HepG2 (cell line): ENCODE data around the gene TMC8. TPM values are rescaled to one million over a fixed set of nuclear protein-coding genes. Genes with fewer than 3 reads are reported as not detected.

ENCODE experiments used
- ADNP ChIP-seq: sonication (generic); formaldehyde crosslinking; IDR thresholded peaks from 2 replicates; pipeline ENCODE4 v1.4.0; 2020; ENCODE audit warnings: missing genetic modification reagents
- AGO2 ChIP-seq: fragments of 200-400 bp; formaldehyde crosslinking; optimal IDR thresholded peaks from 2 replicates; pipeline ENCODE3; 2017; ENCODE audit warnings: mild to moderate bottlenecking, low read depth, low read length, moderate library complexity
- ARNT ChIP-seq: fragments of 450-650 bp; IDR thresholded peaks from 2 replicates; pipeline ENCODE4 v1.6.1; 2017
- BCL6 ChIP-seq: IDR thresholded peaks from 2 replicates; pipeline ENCODE4 v1.6.1; 2016; ENCODE audit warnings: missing genetic modification reagents, missing compliant biosample characterization
- CEBPG ChIP-seq: IDR thresholded peaks from 2 replicates; pipeline ENCODE4 v1.6.1; 2016
- DMAP1 ChIP-seq: IDR thresholded peaks from 2 replicates; pipeline ENCODE4 v1.6.1; 2016
- DNMT3B ChIP-seq: conservative IDR thresholded peaks from 2 replicates; pipeline ENCODE4 v1.6.1; 2016; ENCODE audit warnings: missing biosample characterization, control low read depth
- FOSL2 ChIP-seq: sonication (generic); formaldehyde crosslinking; IDR thresholded peaks from 2 replicates; pipeline ENCODE4 v1.4.0; 2020; ENCODE audit warnings: missing genetic modification reagents
- ISL2 ChIP-seq: sonication (generic); formaldehyde crosslinking; IDR thresholded peaks from 2 replicates; pipeline ENCODE4 v1.5.0; 2020; ENCODE audit warnings: missing genetic modification reagents
- KAT7 ChIP-seq: IDR thresholded peaks from 2 replicates; pipeline ENCODE4 v1.6.1; 2018; ENCODE audit warnings: borderline replicate concordance, missing compliant biosample characterization
- KDM3A ChIP-seq: IDR thresholded peaks from 2 replicates; pipeline ENCODE4 v1.6.1; 2018; ENCODE audit warnings: low read depth, missing compliant biosample characterization
- MAFF ChIP-seq: IDR thresholded peaks from 2 replicates; pipeline ENCODE4 v1.6.1; 2011; ENCODE audit warnings: low read depth, low read length, improper control_type of control experiment
- MLLT10 ChIP-seq: sonication (generic); formaldehyde crosslinking; IDR thresholded peaks from 2 replicates; pipeline ENCODE4 v1.4.0; 2020; ENCODE audit warnings: missing genetic modification reagents
- RAD21 ChIP-seq: fragments of 450-650 bp; formaldehyde crosslinking; IDR thresholded peaks from 2 replicates; pipeline ENCODE4 v1.5.0; 2020; ENCODE audit warnings: mild to moderate bottlenecking
- RFXAP ChIP-seq: sonication (generic); formaldehyde crosslinking; IDR thresholded peaks from 2 replicates; pipeline ENCODE4 v1.4.0; 2020; ENCODE audit warnings: missing genetic modification reagents, borderline replicate concordance
- SALL2 ChIP-seq: sonication (generic); formaldehyde crosslinking; IDR thresholded peaks from 2 replicates; pipeline ENCODE4 v1.8.1; 2023; ENCODE audit warnings: mild to moderate bottlenecking, missing genetic modification reagents, inconsistent platforms
- SATB2 ChIP-seq: sonication (generic); formaldehyde crosslinking; IDR thresholded peaks from 2 replicates; pipeline ENCODE4 v1.5.0; 2020; ENCODE audit warnings: missing genetic modification reagents
- SMYD3 ChIP-seq: sonication (generic); formaldehyde crosslinking; IDR thresholded peaks from 2 replicates; pipeline ENCODE4 v1.8.1; 2023; ENCODE audit warnings: mild to moderate bottlenecking, missing genetic modification reagents
- TP53 ChIP-seq: sonication (generic); formaldehyde crosslinking; conservative IDR thresholded peaks from 2 replicates; pipeline ENCODE4 v1.4.0; 2020; ENCODE audit warnings: missing genetic modification reagents
- ZFP36L2 ChIP-seq: sonication (generic); formaldehyde crosslinking; IDR thresholded peaks from 2 replicates; pipeline ENCODE4 v1.4.0; 2020; ENCODE audit warnings: missing genetic modification reagents
- ZNF224 ChIP-seq: sonication (generic); formaldehyde crosslinking; IDR thresholded peaks from 2 replicates; pipeline ENCODE4 v1.5.0; 2020; ENCODE audit warnings: mild to moderate bottlenecking, missing genetic modification reagents
- ZNF274 ChIP-seq: sonication (generic); formaldehyde crosslinking; IDR thresholded peaks from 2 replicates; pipeline ENCODE4 v1.5.1; 2020; ENCODE audit warnings: mild to moderate bottlenecking, missing genetic modification reagents
- ZNF562 ChIP-seq: sonication (generic); formaldehyde crosslinking; IDR thresholded peaks from 2 replicates; pipeline ENCODE4 v1.8.0; 2022; ENCODE audit warnings: missing genetic modification reagents, borderline replicate concordance
- ZNF720 ChIP-seq: sonication (generic); formaldehyde crosslinking; IDR thresholded peaks from 2 replicates; pipeline ENCODE4 v1.4.0; 2020; ENCODE audit warnings: missing genetic modification reagents
- ZSCAN22 ChIP-seq: sonication (generic); formaldehyde crosslinking; IDR thresholded peaks from 2 replicates; pipeline ENCODE4 v1.4.0; 2020; ENCODE audit warnings: mild to moderate bottlenecking, missing genetic modification reagents
- polyA plus RNA-seq, 8 experiments: library from polyadenylated mRNA; depleted of rRNA in 3 of 8; stranded (reverse) in 7 of 8; unstranded in 1 of 8; fragments of >200 nt; fragmentation: Illumina TruSeq in 4 of 8; extraction: Trizol in 4 of 8; gene quantifications; 2 replicates each; pipeline versions ENCODE4 v1.2.1 to v1.2.3, GENCODE V29; 2011 to 2016; ENCODE audit warnings: low read depth in 4 of 8, missing spikeins in 1 of 8, mixed read lengths in 1 of 8; ENCODE audit not compliant: insufficient read depth in 1 of 8
- total RNA-seq, 5 experiments: library from RNA; depleted of rRNA; stranded (reverse); fragments of >200 nt; fragmentation: Illumina TruSeq; extraction: Trizol; gene quantifications; 2 replicates each; pipeline ENCODE4 v1.2.3, GENCODE V29; 2016; ENCODE audit warnings: low read depth in 1 of 5
- TF ChIP-seq, protein P1 (sequence below): sonication (generic); formaldehyde crosslinking; IDR thresholded peaks from 2 replicates; pipeline ENCODE4 v1.8.0; 2022; ENCODE audit warnings: mild to moderate bottlenecking, missing genetic modification reagents; ENCODE audit not compliant: insufficient replicate concordance
- TF ChIP-seq, protein P2 (sequence below): sonication (generic); formaldehyde crosslinking; IDR thresholded peaks from 2 replicates; pipeline ENCODE4 v1.4.0; 2020; ENCODE audit warnings: missing genetic modification reagents
- TF ChIP-seq, protein P3 (sequence below): sonication (generic); formaldehyde crosslinking; conservative IDR thresholded peaks from 2 replicates; pipeline ENCODE4 v1.5.0; 2020; ENCODE audit warnings: missing genetic modification reagents
- TF ChIP-seq, protein P4 (sequence below): sonication (generic); formaldehyde crosslinking; IDR thresholded peaks from 2 replicates; pipeline ENCODE4 v1.8.1; 2023; ENCODE audit warnings: mild to moderate bottlenecking, missing genetic modification reagents, borderline replicate concordance

TMC8 gene
- total and polyA plus RNA-seq, 2 of the 13 experiments (the other 11 are each of a cell fraction or from before 2014, with no cell fraction given), result 0.53 to 7.8 TPM

DNA sequence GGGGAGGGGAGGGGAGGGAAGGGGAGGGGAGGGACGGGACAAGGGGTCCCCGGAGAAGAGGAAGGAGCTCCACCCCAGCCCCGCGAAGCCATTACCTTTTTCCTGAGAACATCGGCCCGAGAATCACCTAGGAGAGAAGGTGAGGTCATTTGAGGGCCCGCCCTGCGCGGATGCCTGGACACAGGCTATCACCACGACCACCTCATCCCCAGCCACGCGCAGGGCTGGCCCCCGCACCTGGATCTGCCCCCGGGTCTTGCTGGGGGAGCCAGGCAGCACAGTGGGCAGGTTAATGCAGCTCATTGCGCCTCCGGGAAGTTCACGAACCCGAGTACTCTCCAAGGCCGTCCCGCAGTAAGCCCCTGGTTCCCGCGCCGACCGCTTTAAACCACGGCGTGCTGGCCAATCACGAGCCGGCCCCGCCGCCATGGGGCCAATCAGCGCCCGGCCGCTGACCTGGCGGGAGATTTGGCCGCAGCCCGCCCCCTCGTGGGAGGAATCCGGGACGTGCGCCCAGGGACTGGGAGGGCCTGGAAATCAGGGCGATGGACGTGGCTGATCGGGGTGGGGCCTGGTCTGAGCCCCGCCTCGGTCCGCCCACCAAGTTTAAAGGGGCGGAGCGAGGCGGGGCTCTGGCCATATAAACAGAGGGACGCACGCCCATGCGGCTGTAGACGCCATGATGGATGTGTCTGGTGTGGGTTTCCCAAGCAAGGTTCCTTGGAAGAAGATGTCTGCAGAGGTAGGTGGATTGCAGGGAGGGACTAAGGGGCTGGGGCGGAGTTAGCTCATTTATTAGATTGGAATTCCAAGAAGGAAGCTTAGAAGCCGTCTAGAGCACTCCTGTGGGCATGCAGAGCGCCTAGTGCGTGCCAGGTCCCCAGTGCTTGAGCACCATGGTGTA is 56.4 kb downstream of the TMC8 start, which contains the start of the genes AFMID and TK1 (continued):
- TF ChIP-seq DMAP1 (CRISPR knock-in tag) (peak; percentile 90), ZNF274 (CRISPR knock-in tag) (peak; percentile 97), FOSL2 (CRISPR knock-in tag) (peak; percentile 62), CEBPG (CRISPR knock-in tag) (peak; percentile 64), MAFF (no peak), KAT7 (CRISPR knock-in tag) (peak; percentile 57; the same call in 1 of the 2 replicates), ADNP (no peak), AGO2 (peak; percentile 47), TP53 (CRISPR knock-in tag) (0 out of 2 replicates have a peak, but pooled peaks have one; percentile 66), RAD21 (CRISPR knock-in tag) (peak; percentile 77), BCL6 (CRISPR knock-in tag) (0 out of 2 replicates have a peak, but pooled peaks have one; percentile 32), ZSCAN22 (CRISPR knock-in tag) (no peak), ISL2 (CRISPR knock-in tag) (peak; percentile 60; the same call in 1 of the 2 replicates), ZNF562 (peak; percentile 87; the same call in 1 of the 2 replicates), KDM3A (CRISPR knock-in tag) (peak; percentile 90; the same call in 1 of the 2 replicates), ZFP36L2 (peak; percentile 76; the same call in 1 of the 2 replicates), ZNF224 (CRISPR knock-in tag) (no peak), RFXAP (CRISPR knock-in tag) (peak; percentile 95), DNMT3B (CRISPR knock-in tag) (peak; percentile 75), ARNT (no peak), MLLT10 (CRISPR knock-in tag) (no peak), SMYD3 (CRISPR knock-in tag) (peak; percentile 100), ZNF720 (peak; percentile 40; the same call in 1 of the 2 replicates), SALL2 (CRISPR knock-in tag) (0 out of 2 replicates have a peak, but pooled peaks have one; percentile 11), SATB2 (peak; percentile 34; the same call in 1 of the 2 replicates)
- TF ChIP-seq, protein P1, sequence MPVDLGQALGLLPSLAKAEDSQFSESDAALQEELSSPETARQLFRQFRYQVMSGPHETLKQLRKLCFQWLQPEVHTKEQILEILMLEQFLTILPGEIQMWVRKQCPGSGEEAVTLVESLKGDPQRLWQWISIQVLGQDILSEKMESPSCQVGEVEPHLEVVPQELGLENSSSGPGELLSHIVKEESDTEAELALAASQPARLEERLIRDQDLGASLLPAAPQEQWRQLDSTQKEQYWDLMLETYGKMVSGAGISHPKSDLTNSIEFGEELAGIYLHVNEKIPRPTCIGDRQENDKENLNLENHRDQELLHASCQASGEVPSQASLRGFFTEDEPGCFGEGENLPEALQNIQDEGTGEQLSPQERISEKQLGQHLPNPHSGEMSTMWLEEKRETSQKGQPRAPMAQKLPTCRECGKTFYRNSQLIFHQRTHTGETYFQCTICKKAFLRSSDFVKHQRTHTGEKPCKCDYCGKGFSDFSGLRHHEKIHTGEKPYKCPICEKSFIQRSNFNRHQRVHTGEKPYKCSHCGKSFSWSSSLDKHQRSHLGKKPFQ (CRISPR knock-in tag), result no peak
- TF ChIP-seq, protein P2, sequence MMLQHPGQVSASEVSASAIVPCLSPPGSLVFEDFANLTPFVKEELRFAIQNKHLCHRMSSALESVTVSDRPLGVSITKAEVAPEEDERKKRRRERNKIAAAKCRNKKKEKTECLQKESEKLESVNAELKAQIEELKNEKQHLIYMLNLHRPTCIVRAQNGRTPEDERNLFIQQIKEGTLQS (CRISPR knock-in tag), result no peak; the same call in 1 of the 2 replicates
- TF ChIP-seq, protein P3, sequence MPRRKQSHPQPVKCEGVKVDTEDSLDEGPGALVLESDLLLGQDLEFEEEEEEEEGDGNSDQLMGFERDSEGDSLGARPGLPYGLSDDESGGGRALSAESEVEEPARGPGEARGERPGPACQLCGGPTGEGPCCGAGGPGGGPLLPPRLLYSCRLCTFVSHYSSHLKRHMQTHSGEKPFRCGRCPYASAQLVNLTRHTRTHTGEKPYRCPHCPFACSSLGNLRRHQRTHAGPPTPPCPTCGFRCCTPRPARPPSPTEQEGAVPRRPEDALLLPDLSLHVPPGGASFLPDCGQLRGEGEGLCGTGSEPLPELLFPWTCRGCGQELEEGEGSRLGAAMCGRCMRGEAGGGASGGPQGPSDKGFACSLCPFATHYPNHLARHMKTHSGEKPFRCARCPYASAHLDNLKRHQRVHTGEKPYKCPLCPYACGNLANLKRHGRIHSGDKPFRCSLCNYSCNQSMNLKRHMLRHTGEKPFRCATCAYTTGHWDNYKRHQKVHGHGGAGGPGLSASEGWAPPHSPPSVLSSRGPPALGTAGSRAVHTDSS, result no peak
- TF ChIP-seq, protein P4, sequence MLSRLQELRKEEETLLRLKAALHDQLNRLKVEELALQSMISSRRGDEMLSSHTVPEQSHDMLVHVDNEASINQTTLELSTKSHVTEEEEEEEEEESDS (CRISPR knock-in tag), result peak; percentile 98
